ENCODE data around the gene FARS2.

GRCh38 chr6:5645328-5646290 is 384.3 kb downstream of the FARS2 start:
- TF ChIP-seq EP300 (IDR thresholded peaks at IDR 0.05; ENCODE audit: borderline replicate concordance in 1 of 2, low read depth in 1 of 2, low read length in 1 of 2) (peak in 1 of 2 experiments; percentile 36; a peak in 1 of 4 replicates), MEF2A (IDR thresholded peaks at IDR 0.05; ENCODE audit: borderline replicate concordance, low read depth) (no peak), TEAD4 (IDR thresholded peaks at IDR 0.05; ENCODE audit: borderline replicate concordance, insufficient read depth) (no peak), PBX3 (IDR thresholded peaks at IDR 0.05) (no peak), RCOR1 (IDR thresholded peaks at IDR 0.05; ENCODE audit: low read length) (0 out of 2 replicates have a peak, but pooled peaks have one; percentile 32), IRF3 (IDR thresholded peaks at IDR 0.05; ENCODE audit: low read depth, low read length) (no peak)
